H7 (cell line): ENCODE data around the gene AP3B2. TPM values are rescaled to one million over a fixed set of nuclear protein-coding genes. Genes with fewer than 3 reads are reported as not detected.

Source experiments
- DNase-seq: peaks from one replicate; pipeline ENCODE4 v3.0.0; 2012
- H3K27me3 ChIP-seq: 2 replicates; pipeline ENCODE4 v1.6.0; 2011; ENCODE audit warnings: mild to moderate bottlenecking, low read length; ENCODE audit not compliant: control insufficient read depth, insufficient read depth
- H3K36me3 ChIP-seq: replicated peaks from 2 replicates; pipeline ENCODE4 v1.5.1; 2011; ENCODE audit warnings: low read length; ENCODE audit not compliant: control insufficient read depth, insufficient read depth
- H3K4me3 ChIP-seq: 2 replicates; pipeline ENCODE4 v1.5.1; 2011; ENCODE audit warnings: low read depth, mild to moderate bottlenecking, control low read depth, low read length, moderate library complexity; ENCODE audit not compliant: insufficient read depth
- total RNA-seq: library from RNA; depleted of rRNA; stranded (reverse); fragments of >200 nt; shearing (Covaris generic); gene quantifications from 2 replicates; pipeline ENCODE4 v1.2.3, GENCODE V29; 2014; rRNA removed

The AP3B2 gene, protein sequence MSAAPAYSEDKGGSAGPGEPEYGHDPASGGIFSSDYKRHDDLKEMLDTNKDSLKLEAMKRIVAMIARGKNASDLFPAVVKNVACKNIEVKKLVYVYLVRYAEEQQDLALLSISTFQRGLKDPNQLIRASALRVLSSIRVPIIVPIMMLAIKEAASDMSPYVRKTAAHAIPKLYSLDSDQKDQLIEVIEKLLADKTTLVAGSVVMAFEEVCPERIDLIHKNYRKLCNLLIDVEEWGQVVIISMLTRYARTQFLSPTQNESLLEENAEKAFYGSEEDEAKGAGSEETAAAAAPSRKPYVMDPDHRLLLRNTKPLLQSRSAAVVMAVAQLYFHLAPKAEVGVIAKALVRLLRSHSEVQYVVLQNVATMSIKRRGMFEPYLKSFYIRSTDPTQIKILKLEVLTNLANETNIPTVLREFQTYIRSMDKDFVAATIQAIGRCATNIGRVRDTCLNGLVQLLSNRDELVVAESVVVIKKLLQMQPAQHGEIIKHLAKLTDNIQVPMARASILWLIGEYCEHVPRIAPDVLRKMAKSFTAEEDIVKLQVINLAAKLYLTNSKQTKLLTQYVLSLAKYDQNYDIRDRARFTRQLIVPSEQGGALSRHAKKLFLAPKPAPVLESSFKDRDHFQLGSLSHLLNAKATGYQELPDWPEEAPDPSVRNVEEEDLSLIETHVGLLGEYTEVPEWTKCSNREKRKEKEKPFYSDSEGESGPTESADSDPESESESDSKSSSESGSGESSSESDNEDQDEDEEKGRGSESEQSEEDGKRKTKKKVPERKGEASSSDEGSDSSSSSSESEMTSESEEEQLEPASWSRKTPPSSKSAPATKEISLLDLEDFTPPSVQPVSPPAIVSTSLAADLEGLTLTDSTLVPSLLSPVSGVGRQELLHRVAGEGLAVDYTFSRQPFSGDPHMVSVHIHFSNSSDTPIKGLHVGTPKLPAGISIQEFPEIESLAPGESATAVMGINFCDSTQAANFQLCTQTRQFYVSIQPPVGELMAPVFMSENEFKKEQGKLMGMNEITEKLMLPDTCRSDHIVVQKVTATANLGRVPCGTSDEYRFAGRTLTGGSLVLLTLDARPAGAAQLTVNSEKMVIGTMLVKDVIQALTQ
- 10.4 and 11.6 TPM in 2 replicates for total RNA-seq

- DNase-seq, result peak; percentile 97
- H3K36me3 ChIP-seq, result no peaks in the 10 kb centered on the region
- H3K27me3 ChIP-seq, result no peaks in the 10 kb centered on the region
- H3K4me3 ChIP-seq, result peak within 1 kb of the TSS; percentile 82
Measured at GRCh38 chr15:82709421-82710207, at the start of gene AP3B2. Gene AP3B2, minus strand, starts transcription at chr15:82709875. Its CDS starts 169 bp downstream, at chr15:82709706.

DNA sequence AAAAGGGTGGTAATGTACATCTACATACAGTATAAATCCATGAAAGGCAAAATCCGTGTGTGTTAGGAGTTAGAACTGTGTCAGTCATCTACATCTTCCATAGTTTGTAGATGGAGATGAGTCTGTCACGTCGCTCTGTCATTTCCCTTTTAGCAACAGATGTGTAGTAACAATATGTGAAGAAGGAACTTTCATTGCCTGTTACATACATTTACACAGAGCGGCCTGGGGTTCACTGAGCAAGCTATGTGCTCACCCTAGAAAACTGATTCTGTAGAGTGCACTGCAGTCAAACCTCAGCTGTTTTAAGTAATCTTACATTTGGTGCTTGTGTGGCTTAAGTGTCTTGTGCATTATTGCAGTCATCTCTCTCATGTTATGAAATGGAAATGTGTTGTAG, 41.6 kb upstream of the AP3B2 start:
- Histone ChIP-seq H3K27me3 (no peaks in the 10 kb centered on the region), H3K36me3 (peaks cover 13% of the 10 kb centered on the region), H3K4me3 (peak overlapping the region; percentile 76)
- no peak for DNase-seq

DNA sequence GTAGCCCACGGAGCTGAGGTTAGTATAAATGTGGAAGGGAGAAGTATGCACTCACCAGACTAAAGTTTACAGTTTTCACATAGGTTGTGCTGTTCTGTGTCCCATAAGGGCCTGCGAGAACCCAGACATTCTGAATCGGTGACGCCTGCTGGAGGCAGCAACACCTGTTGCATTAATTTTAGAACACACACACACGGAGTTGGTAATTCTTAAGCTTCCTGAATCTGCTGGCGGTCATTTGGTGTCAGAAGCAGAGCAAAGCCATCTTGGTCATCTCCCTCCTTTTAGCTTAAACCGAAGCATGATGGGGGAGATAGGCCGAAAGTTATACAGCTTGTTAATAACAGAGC, 41.1 kb upstream of the AP3B2 start:
- H3K4me3 ChIP-seq, result peak overlapping the region; percentile 76
- DNase-seq, result no peak
- H3K27me3 ChIP-seq, result no peaks in the 10 kb centered on the region
- H3K36me3 ChIP-seq, result peaks cover 10% of the 10 kb centered on the region

DNA sequence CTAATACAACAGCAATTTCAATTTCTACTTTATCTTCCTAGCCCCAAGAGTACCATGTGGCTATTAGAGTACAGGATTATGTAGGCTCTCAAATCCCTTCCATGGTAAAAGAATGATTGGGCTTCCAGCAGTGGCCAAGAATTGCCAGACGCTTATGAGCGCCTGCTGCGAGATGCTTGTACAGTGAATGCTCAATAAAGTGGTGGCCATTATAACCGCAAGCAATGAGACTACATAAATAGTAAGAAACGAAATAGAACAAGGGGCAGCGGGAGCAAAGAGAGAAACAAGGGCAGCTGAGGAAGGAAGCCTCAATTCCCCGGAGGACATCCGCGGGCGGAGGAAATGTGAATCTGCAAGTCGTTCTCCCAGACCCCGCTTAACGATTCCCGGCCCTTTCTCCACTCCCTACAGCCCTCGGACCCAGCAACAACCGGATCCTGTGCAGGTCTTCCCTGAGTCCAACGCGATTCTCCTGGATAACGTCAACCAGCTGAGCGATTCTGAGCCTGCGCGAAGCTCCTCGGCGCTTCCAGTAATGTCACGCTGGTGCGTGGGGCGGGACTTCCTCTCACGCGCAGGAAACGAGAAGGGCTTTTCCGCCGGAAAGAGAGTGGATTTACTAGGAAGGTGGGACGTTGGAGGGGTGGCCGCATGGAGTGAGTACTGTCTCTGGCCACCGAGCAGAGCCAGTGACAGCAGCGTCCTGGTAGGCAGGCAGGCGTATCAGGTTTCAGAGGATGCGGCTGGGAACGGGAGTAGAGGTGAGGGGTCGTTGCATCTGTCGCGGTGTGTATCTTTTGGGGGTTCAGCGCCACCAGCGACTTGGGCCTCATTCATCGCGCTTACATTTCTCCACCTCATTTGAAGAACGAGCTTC, 40.5 kb upstream of the AP3B2 start:
- peaks cover 8% of the 10 kb centered on the region for H3K36me3 ChIP-seq
- no peaks in the 10 kb centered on the region for H3K27me3 ChIP-seq
- peak overlapping the region; percentile 76 for H3K4me3 ChIP-seq
- peak; percentile 84 for DNase-seq

DNA sequence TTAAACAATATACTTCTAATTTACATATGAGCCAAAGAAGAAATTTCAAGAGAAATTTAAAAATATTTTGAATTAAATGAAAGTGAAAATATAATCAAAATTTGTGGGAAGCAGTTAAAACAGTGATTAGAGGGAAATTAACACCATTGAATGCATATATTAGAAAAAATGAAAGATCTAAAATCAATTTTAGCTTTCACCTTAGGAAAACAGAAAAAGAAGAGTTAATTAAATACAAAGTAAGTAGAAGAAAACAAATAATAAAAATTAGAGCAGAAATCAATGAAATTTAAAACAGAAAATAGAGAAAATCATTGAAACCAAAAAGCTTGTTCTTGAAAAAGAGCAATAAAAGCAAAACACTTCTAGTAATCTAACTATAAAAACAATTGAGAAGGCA, 38.6 kb upstream of the AP3B2 start:
- no peaks in the 10 kb centered on the region; the same call in 1 of the 2 replicates for H3K36me3 ChIP-seq
- no peaks in the 10 kb centered on the region for H3K27me3 ChIP-seq
- no peak for DNase-seq
- H3K4me3 ChIP-seq, result no peak overlapping the region

- H3K36me3 ChIP-seq, result no peaks in the 10 kb centered on the region
- no peak overlapping the region for H3K4me3 ChIP-seq
- no peaks in the 10 kb centered on the region for H3K27me3 ChIP-seq
- no peak for DNase-seq
Measured at GRCh38 chr15:82743810-82744209, 34.1 kb upstream of the AP3B2 start.

DNA sequence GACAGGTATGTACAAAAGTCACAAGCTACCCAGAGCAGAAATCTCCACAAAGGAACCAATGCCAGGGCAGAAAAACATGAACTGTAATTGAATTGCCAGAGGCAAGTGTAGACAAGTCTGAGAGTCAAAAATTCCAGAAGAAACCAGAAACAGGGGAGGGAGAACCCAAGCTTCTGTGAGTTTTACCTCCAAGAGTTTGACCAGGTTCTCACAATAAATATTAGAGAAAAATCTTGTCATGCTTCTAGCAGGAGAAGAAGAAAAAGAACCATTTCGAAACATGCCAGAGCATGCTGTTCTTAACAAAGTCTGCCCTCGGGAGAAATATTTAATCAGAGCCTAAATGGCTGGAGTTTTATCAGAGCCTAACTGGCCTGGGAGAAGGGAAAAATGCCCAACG, 32.5 kb upstream of the AP3B2 start:
- Histone ChIP-seq H3K36me3 (no peaks in the 10 kb centered on the region), H3K4me3 (no peak overlapping the region), H3K27me3 (no peaks in the 10 kb centered on the region)
- no peak for DNase-seq

- H3K36me3 ChIP-seq, result no peaks in the 10 kb centered on the region
- no peak for DNase-seq
- no peak overlapping the region for H3K4me3 ChIP-seq
Measured at GRCh38 chr15:82739086-82739485, 29.4 kb upstream of the AP3B2 start.

GRCh38 chr15:82737975-82738374, 28.3 kb upstream of the AP3B2 start:
- Histone ChIP-seq H3K27me3 (no peaks in the 10 kb centered on the region), H3K36me3 (no peaks in the 10 kb centered on the region), H3K4me3 (no peak overlapping the region)
- no peak for DNase-seq

More at GRCh38 chr15:82739086-82739485, 29.4 kb upstream of the AP3B2 start:
- no peaks in the 10 kb centered on the region for H3K27me3 ChIP-seq

DNA sequence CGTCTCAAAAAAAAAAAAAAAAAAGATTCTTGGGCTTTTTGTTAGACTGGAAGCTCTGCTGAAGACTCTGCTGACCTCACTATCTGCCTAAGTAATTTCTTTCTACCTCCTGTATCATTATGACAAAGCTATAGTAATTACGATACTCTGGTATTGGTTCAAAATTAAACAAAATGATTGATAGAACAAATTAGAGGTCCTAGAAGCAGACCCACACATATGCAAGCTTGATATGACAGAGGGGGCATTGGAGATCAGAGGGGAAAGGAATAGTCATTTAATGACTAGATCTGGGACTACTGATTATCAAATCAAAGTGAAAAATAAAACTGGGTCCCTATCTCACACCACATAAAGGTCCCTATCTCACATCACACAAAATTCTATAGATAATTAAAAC, 21.9 kb upstream of the AP3B2 start:
- Histone ChIP-seq H3K4me3 (no peak overlapping the region), H3K27me3 (no peaks in the 10 kb centered on the region), H3K36me3 (no peaks in the 10 kb centered on the region)
- no peak for DNase-seq

- peak; percentile 38 for DNase-seq
- no peaks in the 10 kb centered on the region for H3K27me3 ChIP-seq
Measured at GRCh38 chr15:82730022-82730530, 20.4 kb upstream of the AP3B2 start.

DNA sequence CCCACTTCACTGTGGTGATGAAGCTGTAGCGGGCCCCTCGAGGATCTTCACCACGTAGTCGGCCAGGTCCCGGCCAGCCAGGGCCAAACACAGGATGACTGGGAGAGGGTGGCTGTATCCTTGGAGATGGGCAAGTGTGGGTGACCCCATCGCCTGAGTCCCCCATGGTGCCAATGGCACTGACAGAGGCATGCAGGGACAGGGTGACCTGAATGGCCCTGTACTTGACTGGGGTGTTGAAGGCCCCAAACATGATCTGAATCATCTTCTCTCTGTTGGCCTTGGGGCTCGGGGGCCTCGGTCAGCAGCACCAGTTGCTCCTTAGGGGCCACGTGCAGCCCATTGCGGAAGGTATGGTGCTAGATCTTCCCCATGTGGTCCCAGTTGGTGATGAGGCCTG, 17.1 kb upstream of the AP3B2 start:
- Histone ChIP-seq H3K4me3 (no peak overlapping the region), H3K27me3 (no peaks in the 10 kb centered on the region), H3K36me3 (no peaks in the 10 kb centered on the region)
- no peak for DNase-seq

More at GRCh38 chr15:82730022-82730530, 20.4 kb upstream of the AP3B2 start:
- Histone ChIP-seq H3K4me3 (no peak overlapping the region), H3K36me3 (no peaks in the 10 kb centered on the region)

DNA sequence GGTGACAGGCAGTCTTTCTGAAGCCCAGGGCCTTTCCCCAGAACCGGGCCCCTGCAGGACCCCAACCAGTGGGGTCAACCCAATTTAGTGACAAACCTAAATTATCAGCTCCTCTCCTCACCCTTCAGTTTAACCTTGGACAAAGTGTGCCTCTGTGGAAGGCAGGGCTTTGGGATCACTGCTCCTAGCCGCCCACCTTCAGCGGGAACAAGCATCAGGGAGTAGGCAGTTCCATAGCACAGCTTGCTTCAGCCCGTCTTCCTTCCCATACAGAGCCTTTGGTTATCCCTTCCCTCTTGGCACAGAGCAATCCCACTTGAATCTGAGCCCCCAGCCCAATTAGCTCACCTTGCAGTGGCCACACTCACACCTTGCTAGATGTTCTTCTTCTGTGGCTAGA, 5.3 kb upstream of the AP3B2 start:
- no peak overlapping the region for H3K4me3 ChIP-seq
- H3K27me3 ChIP-seq, result no peaks in the 10 kb centered on the region
- no peak for DNase-seq
- no peaks in the 10 kb centered on the region for H3K36me3 ChIP-seq
